Activated naive CD8-positive, alpha-beta T cell treated with anti-CD3 and anti-CD28 coated beads for 36 hours (primary cell): ENCODE measurements around the gene MLH1. TPM values are rescaled to one million over a fixed set of nuclear protein-coding genes. Genes with fewer than 3 reads are reported as not detected.
A peak's percentile ranks its signal among the peaks of the same experiment; 100 is the strongest.
"Not testable (repeated sequence)": the region's sequence is repeated elsewhere in the genome, so short reads cannot be mapped to it uniquely, and the experiment has no call there.

Experiments used
- DNase-seq: peaks from one replicate; pipeline ENCODE4 v3.0.0; 2021
- H3K27ac Mint-ChIP-seq: one replicate; pipeline ENCODE4 v1.8.0; 2022; ENCODE audit warnings: mild to moderate bottlenecking, moderate library complexity, mixed read lengths
- H3K27me3 Mint-ChIP-seq: one replicate; pipeline ENCODE4 v1.8.0; 2022; ENCODE audit warnings: mild to moderate bottlenecking, mixed read lengths
- H3K36me3 Mint-ChIP-seq: one replicate; pipeline ENCODE4 v1.8.0; 2021; ENCODE audit warnings: mild to moderate bottlenecking, mixed read lengths
- H3K4me1 Mint-ChIP-seq: one replicate; pipeline ENCODE4 v1.8.0; 2021; ENCODE audit warnings: mixed read lengths
- H3K4me3 Mint-ChIP-seq: one replicate; pipeline ENCODE4 v1.8.0; 2022; ENCODE audit warnings: mild to moderate bottlenecking, moderate library complexity, mixed read lengths
- H3K9me3 Mint-ChIP-seq: one replicate; pipeline ENCODE4 v1.8.0; 2022; ENCODE audit warnings: mixed read lengths
- total RNA-seq, 2 experiments: library from RNA; stranded (reverse); gene quantifications; one replicate each; pipeline ENCODE4 v1.2.3, GENCODE V29; 2021

Gene MLH1
- 10 to 100 TPM; 82.3 to 83.7 TPM for total RNA-seq

- Mint-ChIP-seq H3K36me3 (peaks cover 51% of the 10 kb centered on the region), H3K27ac (no peak within 1 kb of the TSS), H3K4me3 (no peak within 1 kb of the TSS), H3K4me1 (peaks cover 41% of the 10 kb centered on the region), H3K9me3 (peaks cover 2% of the 10 kb centered on the region), H3K27me3 (no peaks in the 10 kb centered on the region)
- DNase-seq, result peak; percentile 91
Observed at GRCh38 chr3:36993326-36994283, at the start of gene MLH1. Gene MLH1 (plus strand): TSS chr3:36993518. CDS start chr3:36993548, 30 bp downstream.

- H3K27ac Mint-ChIP-seq, result peak overlapping the region; percentile 38
- DNase-seq, result no peak
- peaks cover 16% of the 10 kb centered on the region for H3K9me3 Mint-ChIP-seq
- no peaks in the 10 kb centered on the region for H3K27me3 Mint-ChIP-seq
- peaks cover 19% of the 10 kb centered on the region for H3K4me1 Mint-ChIP-seq
- peaks cover 14% of the 10 kb centered on the region for H3K36me3 Mint-ChIP-seq
- H3K4me3 Mint-ChIP-seq, result peak overlapping the region; percentile 74
Observed at GRCh38 chr3:36943601-36944000, 49.7 kb upstream of the MLH1 start.

- peaks cover 19% of the 10 kb centered on the region for H3K4me1 Mint-ChIP-seq
- DNase-seq, result peak; percentile 58
- peak overlapping the region; percentile 38 for H3K27ac Mint-ChIP-seq
- no peaks in the 10 kb centered on the region for H3K27me3 Mint-ChIP-seq
- peaks cover 20% of the 10 kb centered on the region for H3K9me3 Mint-ChIP-seq
- H3K4me3 Mint-ChIP-seq, result peak overlapping the region; percentile 74
- H3K36me3 Mint-ChIP-seq, result peaks cover 17% of the 10 kb centered on the region
Observed at GRCh38 chr3:36944012-36944640, 49.2 kb upstream of the MLH1 start.

- Mint-ChIP-seq H3K36me3 (peaks cover 18% of the 10 kb centered on the region), H3K9me3 (peaks cover 21% of the 10 kb centered on the region), H3K4me1 (peaks cover 19% of the 10 kb centered on the region), H3K27me3 (no peaks in the 10 kb centered on the region), H3K4me3 (peak within 1 kb of the TSS; percentile 74), H3K27ac (peak within 1 kb of the TSS; percentile 71)
- DNase-seq, result peak; percentile 84
Observed at GRCh38 chr3:36944641-36945270, 48.6 kb upstream of the MLH1 start, which contains the start of gene TRANK1. Gene TRANK1 (minus strand): TSS chr3:36945054. CDS start chr3:36944809, 245 bp downstream.

- Mint-ChIP-seq H3K9me3 (peaks cover 21% of the 10 kb centered on the region), H3K4me1 (peaks cover 19% of the 10 kb centered on the region), H3K36me3 (peaks cover 18% of the 10 kb centered on the region), H3K4me3 (peak overlapping the region; percentile 69), H3K27me3 (no peaks in the 10 kb centered on the region), H3K27ac (peak overlapping the region; percentile 71)
- DNase-seq, result no peak
Observed at GRCh38 chr3:36945333-36945980, 47.9 kb upstream of the MLH1 start.

GRCh38 chr3:36947814-36948213 lies 45.5 kb upstream of the MLH1 start:
- Mint-ChIP-seq H3K9me3 (peaks cover 21% of the 10 kb centered on the region), H3K4me1 (peaks cover 12% of the 10 kb centered on the region), H3K36me3 (peaks cover 17% of the 10 kb centered on the region)
- not testable (repeated sequence) for H3K4me3 Mint-ChIP-seq, H3K27me3 Mint-ChIP-seq, H3K27ac Mint-ChIP-seq, DNase-seq

GRCh38 chr3:36954452-36955134 lies 38.7 kb upstream of the MLH1 start:
- Mint-ChIP-seq H3K9me3 (no peaks in the 10 kb centered on the region), H3K36me3 (no peaks in the 10 kb centered on the region), H3K27ac (no peak overlapping the region), H3K27me3 (no peaks in the 10 kb centered on the region), H3K4me1 (peaks cover 13% of the 10 kb centered on the region), H3K4me3 (no peak overlapping the region)
- DNase-seq, result no peak

- no peaks in the 10 kb centered on the region for H3K36me3 Mint-ChIP-seq
- H3K9me3 Mint-ChIP-seq, result no peaks in the 10 kb centered on the region
- H3K4me3 Mint-ChIP-seq, result no peak overlapping the region
- no peak overlapping the region for H3K27ac Mint-ChIP-seq
- peaks cover 13% of the 10 kb centered on the region for H3K4me1 Mint-ChIP-seq
- H3K27me3 Mint-ChIP-seq, result no peaks in the 10 kb centered on the region
- no peak for DNase-seq
Observed at GRCh38 chr3:36956155-36956554, 37.2 kb upstream of the MLH1 start.

- H3K27me3 Mint-ChIP-seq, result no peaks in the 10 kb centered on the region
- no peak for DNase-seq
- no peak overlapping the region for H3K4me3 Mint-ChIP-seq
- no peaks in the 10 kb centered on the region for H3K9me3 Mint-ChIP-seq
- H3K27ac Mint-ChIP-seq, result no peak overlapping the region
- H3K36me3 Mint-ChIP-seq, result no peaks in the 10 kb centered on the region
- peaks cover 13% of the 10 kb centered on the region for H3K4me1 Mint-ChIP-seq
Observed at GRCh38 chr3:36957063-36957462, 36.3 kb upstream of the MLH1 start.

- no peaks in the 10 kb centered on the region for H3K27me3 Mint-ChIP-seq
- no peak for DNase-seq
Observed at GRCh38 chr3:36957862-36958686, 35.2 kb upstream of the MLH1 start.

GRCh38 chr3:36959821-36960220 lies 33.5 kb upstream of the MLH1 start:
- Mint-ChIP-seq H3K4me3 (no peak overlapping the region), H3K36me3 (no peaks in the 10 kb centered on the region), H3K27me3 (no peaks in the 10 kb centered on the region), H3K9me3 (no peaks in the 10 kb centered on the region), H3K4me1 (peaks cover 13% of the 10 kb centered on the region), H3K27ac (no peak overlapping the region)
- no peak for DNase-seq

More at GRCh38 chr3:36957862-36958686, 35.2 kb upstream of the MLH1 start:
- Mint-ChIP-seq H3K9me3 (no peaks in the 10 kb centered on the region), H3K4me1 (peaks cover 13% of the 10 kb centered on the region), H3K4me3 (peak overlapping the region; percentile 23), H3K36me3 (no peaks in the 10 kb centered on the region), H3K27ac (peak overlapping the region; percentile 19)

- H3K36me3 Mint-ChIP-seq, result peaks cover 1% of the 10 kb centered on the region
- H3K27me3 Mint-ChIP-seq, result no peaks in the 10 kb centered on the region
- H3K4me1 Mint-ChIP-seq, result peaks cover 13% of the 10 kb centered on the region
- no peaks in the 10 kb centered on the region for H3K9me3 Mint-ChIP-seq
- no peak overlapping the region for H3K4me3 Mint-ChIP-seq
- no peak overlapping the region for H3K27ac Mint-ChIP-seq
- no peak for DNase-seq
Observed at GRCh38 chr3:36960502-36960901, 32.8 kb upstream of the MLH1 start.

GRCh38 chr3:36963008-36963407 lies 30.3 kb upstream of the MLH1 start:
- not testable (repeated sequence) for DNase-seq, H3K4me3 Mint-ChIP-seq, H3K27ac Mint-ChIP-seq, H3K36me3 Mint-ChIP-seq, H3K4me1 Mint-ChIP-seq, H3K27me3 Mint-ChIP-seq, H3K9me3 Mint-ChIP-seq
